SK-N-SH (cell line): ENCODE data around the gene SFR1. TPM values are rescaled to one million over a fixed set of nuclear protein-coding genes. Genes with fewer than 3 reads are reported as not detected.

Source experiments
- CTCF ChIA-PET: fragments of 300-600, 350-600 bp; formaldehyde crosslinking; extraction: SDS; loops from one replicate; lab custom pipeline; 2021; lab: Yijun Ruan, JAX
- POLR2A ChIA-PET: fragments of 350-600 bp; sonication (Branson Sonifier 250); formaldehyde crosslinking; extraction: SDS; loops from one replicate; lab custom pipeline; 2020; ENCODE audit warnings: antibody characterized with exemption, inconsistent platforms; lab: Yijun Ruan, JAX
- DNase-seq: peaks from one replicate; pipeline ENCODE4 v3.0.0; 2012
- H2AFZ ChIP-seq: fragments of 200-600 bp; sonication (generic); 2 replicates; pipeline ENCODE4 v1.8.1; 2016; ENCODE audit warnings: antibody characterized with exemption, mild to moderate bottlenecking, low read depth
- H3F3A ChIP-seq: fragments of 200-600 bp; sonication (generic); replicated peaks from 2 replicates; pipeline ENCODE3; 2016; ENCODE audit warnings: antibody characterized with exemption, mild to moderate bottlenecking; ENCODE audit not compliant: insufficient read depth
- H3K27ac ChIP-seq, 2 experiments: fragments of 200-500 bp in 1 of 2; fragments of 200-600 bp in 1 of 2; sonication (Bioruptor generic) in 1 of 2; sonication (generic), shearing (Covaris generic) in 1 of 2; 2 replicates each; pipeline versions ENCODE4 v1.5.1 to v1.6.1; 2014 to 2016; ENCODE audit warnings: low read depth in 2 of 2, inconsistent platforms in 1 of 2, low read length in 1 of 2, mild to moderate bottlenecking in 1 of 2, mixed read lengths in 1 of 2
- H3K27me3 ChIP-seq: fragments of 200-600 bp; sonication (generic), shearing (Covaris generic); 2 replicates; pipeline ENCODE4 v1.6.1; 2016; ENCODE audit warnings: mixed run types; ENCODE audit not compliant: insufficient read depth
- H3K36me3 ChIP-seq, 2 experiments: fragments of 200-500 bp in 1 of 2; fragments of 200-600 bp in 1 of 2; sonication (Bioruptor generic) in 1 of 2; sonication (generic) in 1 of 2; replicated peaks in 1 of 2; 2 replicates each; pipeline versions ENCODE3 to v1.5.1; 2014 to 2016; ENCODE audit warnings: low read length in 1 of 2, mild to moderate bottlenecking in 1 of 2; ENCODE audit not compliant: insufficient read depth in 2 of 2, control insufficient read depth in 1 of 2
- H3K4me1 ChIP-seq, 2 experiments: fragments of 200-500 bp in 1 of 2; fragments of 200-600 bp in 1 of 2; sonication (Bioruptor generic) in 1 of 2; sonication (generic), shearing (Covaris generic) in 1 of 2; 2 replicates each; pipeline versions ENCODE4 v1.5.1 to v1.6.1; 2014 to 2016; ENCODE audit warnings: low read depth in 1 of 2, low read length in 1 of 2, mixed run types in 1 of 2; ENCODE audit not compliant: insufficient read depth in 2 of 2, control insufficient read depth in 1 of 2
- H3K4me2 ChIP-seq: fragments of 200-600 bp; sonication (generic), shearing (Covaris generic); 2 replicates; pipeline ENCODE4 v1.6.1; 2017; ENCODE audit warnings: mixed run types
- H3K4me3 ChIP-seq, 2 experiments: fragments of 200-500 bp in 1 of 2; fragments of 200-600 bp in 1 of 2; sonication (Bioruptor generic) in 1 of 2; sonication (generic), shearing (Covaris generic) in 1 of 2; 2 replicates each; pipeline versions ENCODE4 v1.5.1 to v1.8.1; 2014 to 2016; ENCODE audit warnings: low read depth in 2 of 2, inconsistent platforms in 1 of 2, low read length in 1 of 2, mild to moderate bottlenecking in 1 of 2, mixed read lengths in 1 of 2, moderate library complexity in 1 of 2
- H3K79me2 ChIP-seq: fragments of 200-600 bp; sonication (generic); 2 replicates; pipeline ENCODE4 v1.8.1; 2017; ENCODE audit warnings: mild to moderate bottlenecking; ENCODE audit not compliant: insufficient read depth
- H3K9ac ChIP-seq: fragments of 200-600 bp; sonication (generic); 2 replicates; pipeline ENCODE4 v1.6.1; 2017; ENCODE audit warnings: mixed run types
- H3K9me2 ChIP-seq: fragments of 200-600 bp; sonication (generic); 2 replicates; pipeline ENCODE4 v1.6.1; 2017; ENCODE audit warnings: mixed run types
- H3K9me3 ChIP-seq: fragments of 200-600 bp; sonication (generic); 2 replicates; pipeline ENCODE4 v1.6.1; 2017; ENCODE audit warnings: mixed run types, mild to moderate bottlenecking, moderate library complexity
- H4K20me1 ChIP-seq: fragments of 200-600 bp; sonication (generic); 2 replicates; pipeline ENCODE4 v1.6.1; 2017; ENCODE audit warnings: mild to moderate bottlenecking, mixed run types; ENCODE audit not compliant: insufficient read depth
- CHD2 ChIP-seq: fragments of 150-350 bp; IDR thresholded peaks from 2 replicates; pipeline ENCODE4 v1.6.1; 2018; ENCODE audit warnings: low read length; ENCODE audit not compliant: partially characterized antibody
- CTCF ChIP-seq: fragments of 200-600 bp; sonication (generic); IDR thresholded peaks from 2 replicates; pipeline ENCODE4 v1.6.1; 2017; ENCODE audit warnings: antibody characterized with exemption, mild to moderate bottlenecking, moderate library complexity
- ELF1 ChIP-seq: IDR thresholded peaks from 2 replicates; pipeline ENCODE4 v1.4.0; 2012
- EP300 ChIP-seq, 2 experiments: IDR thresholded peaks; 2 replicates each; pipeline versions ENCODE4 v1.4.0 to v1.6.1; 2012; ENCODE audit warnings: borderline replicate concordance in 1 of 2, low read depth in 1 of 2, low read length in 1 of 2
- FOSL2 ChIP-seq: IDR thresholded peaks from 2 replicates; pipeline ENCODE4 v1.4.0; 2012; ENCODE audit warnings: low read depth, mild to moderate bottlenecking, moderate library complexity, borderline replicate concordance
- FOXJ3 ChIP-seq: sonication (generic); formaldehyde crosslinking; IDR thresholded peaks from 2 replicates; pipeline ENCODE4 v1.5.1; 2020; ENCODE audit warnings: mild to moderate bottlenecking, missing genetic modification reagents
- FOXM1 ChIP-seq: IDR thresholded peaks from 2 replicates; pipeline ENCODE4 v1.4.0; 2012; ENCODE audit warnings: low read depth, mild to moderate bottlenecking
- GABPA ChIP-seq: IDR thresholded peaks from 2 replicates; pipeline ENCODE4 v1.4.0; 2012; ENCODE audit warnings: low read depth, mild to moderate bottlenecking
- GATA2 ChIP-seq: sonication (generic); formaldehyde crosslinking; IDR thresholded peaks from 2 replicates; pipeline ENCODE4 v1.5.0; 2020; ENCODE audit warnings: mild to moderate bottlenecking, missing genetic modification reagents
- IRF3 ChIP-seq: fragments of 150-350 bp; IDR thresholded peaks from 2 replicates; pipeline ENCODE4 v1.6.1; 2016; ENCODE audit warnings: mild to moderate bottlenecking, low read depth, low read length
- JUND ChIP-seq: IDR thresholded peaks from 2 replicates; pipeline ENCODE4 v1.4.0; 2012
- MAX ChIP-seq: IDR thresholded peaks from 2 replicates; pipeline ENCODE4 v1.4.0; 2012; ENCODE audit warnings: low read depth
- MEF2A ChIP-seq: IDR thresholded peaks from 2 replicates; pipeline ENCODE4 v1.4.0; 2012; ENCODE audit warnings: low read depth, borderline replicate concordance
- NRF1 ChIP-seq: IDR thresholded peaks from 2 replicates; pipeline ENCODE4 v1.6.1; 2012; ENCODE audit warnings: low read depth, mild to moderate bottlenecking, low read length
- PBX3 ChIP-seq: IDR thresholded peaks from 2 replicates; pipeline ENCODE4; 2012
- POLR2AphosphoS5 ChIP-seq: IDR thresholded peaks from 2 replicates; pipeline ENCODE4 v1.6.1; 2012; ENCODE audit warnings: low read depth, low read length
- RCOR1 ChIP-seq: fragments of 150-350 bp; IDR thresholded peaks from 2 replicates; pipeline ENCODE4 v1.6.1; 2017; ENCODE audit warnings: antibody characterized with exemption, low read length
- REST ChIP-seq: IDR thresholded peaks from 2 replicates; pipeline ENCODE4 v1.6.1; 2012; ENCODE audit warnings: mild to moderate bottlenecking, low read depth, low read length, moderate library complexity
- RFX5 ChIP-seq: IDR thresholded peaks from 2 replicates; pipeline ENCODE4 v1.6.1; 2012; ENCODE audit warnings: mild to moderate bottlenecking, improper control_type of control experiment, low read length
- SIN3A ChIP-seq: IDR thresholded peaks from 2 replicates; pipeline ENCODE4 v1.6.1; 2012; ENCODE audit warnings: low read depth, mild to moderate bottlenecking, low read length, moderate library complexity, borderline replicate concordance
- SMC3 ChIP-seq: IDR thresholded peaks from 2 replicates; pipeline ENCODE4 v1.6.1; 2012; ENCODE audit warnings: low read depth, low read length, improper control_type of control experiment
- TAF1 ChIP-seq: IDR thresholded peaks from 2 replicates; pipeline ENCODE4 v1.6.1; 2012; ENCODE audit warnings: low read depth, mild to moderate bottlenecking, low read length, moderate library complexity, borderline replicate concordance
- TCF12 ChIP-seq: IDR thresholded peaks from 2 replicates; pipeline ENCODE4 v1.4.0; 2012
- TEAD4 ChIP-seq: IDR thresholded peaks from 2 replicates; pipeline ENCODE4 v1.4.0; 2012; ENCODE audit warnings: mild to moderate bottlenecking, borderline replicate concordance; ENCODE audit not compliant: insufficient read depth
- USF1 ChIP-seq: IDR thresholded peaks from 2 replicates; pipeline ENCODE4 v1.4.0; 2012; ENCODE audit warnings: low read depth, borderline replicate concordance
- YY1 ChIP-seq: IDR thresholded peaks from 2 replicates; pipeline ENCODE4 v1.4.0; 2012; ENCODE audit warnings: low read depth, mild to moderate bottlenecking
- WGBS: methylation state at CpG from one replicate; pipeline ENCODE4 v1.1.6; 2017; ENCODE audit warnings: low lambda C conversion rate; 5-methylcytosine and 5-hydroxymethylcytosine counted together
- polyA plus RNA-seq, 3 experiments: library from polyadenylated mRNA; depleted of rRNA; stranded (reverse); fragments of >200 nt; gene quantifications; 2 replicates each; pipeline ENCODE4 v1.2.3, GENCODE V29; 2012

Gene SFR1
- polyA plus RNA-seq, 1 of the 3 experiments (the other 2 are of a cell fraction): 1.5 TPM

GRCh38 chr10:104120903-104121484 lies 977 bp upstream of the SFR1 start:
- peak; percentile 58 for DNase-seq
- no peaks in the 10 kb centered on the region for H4K20me1 ChIP-seq
- ChIA-PET CTCF (interaction anchor here (0.6 to 5.2 kb wide), 33 partner anchors 8 to 567 kb away, joined by 3 to 44 read pairs (median 4); partner anchors contain the start of genes GSTO1 and SLK), POLR2A (interaction anchor here (0.9 to 1.7 kb wide), 8 partner anchors 9 to 154 kb away, joined by 3 to 6 read pairs (median 3); partner anchors contain the start of genes CFAP43 and SLK)
- no peaks in the 10 kb centered on the region for H3K9me2 ChIP-seq
- H3K4me3 ChIP-seq: peak overlapping the region; percentile 78 to 86
- H2AFZ ChIP-seq: peak overlapping the region; percentile 93
- WGBS: 2% methylated on average over 22 of the region's 28 CpGs
- peak overlapping the region; percentile 99 to 100 for H3K27ac ChIP-seq
- H3K4me1 ChIP-seq: peaks cover 0 to 11% of the 10 kb centered on the region in 2 experiments; a peak in 3 of 4 replicates
- peak overlapping the region; percentile 95 for H3K4me2 ChIP-seq
- H3K9ac ChIP-seq: peak overlapping the region; percentile 100
- no peaks in the 10 kb centered on the region for H3K27me3 ChIP-seq
- peaks cover 12% of the 10 kb centered on the region for H3F3A ChIP-seq
- peaks cover 0 to 6% of the 10 kb centered on the region in 2 experiments for H3K36me3 ChIP-seq
- H3K9me3 ChIP-seq: no peaks in the 10 kb centered on the region
- H3K79me2 ChIP-seq: no peaks in the 10 kb centered on the region
- no peak for TF ChIP-seq GABPA
- TF ChIP-seq SMC3: no peak
- TF ChIP-seq TEAD4: no peak
- no peak for TF ChIP-seq FOXJ3
- no peak for TF ChIP-seq JUND
- 0 out of 2 replicates have a peak, but pooled peaks have one; percentile 15 for TF ChIP-seq RCOR1
- TF ChIP-seq MAX: peak; percentile 69
- peak; percentile 12; the same call in 1 of the 2 replicates for TF ChIP-seq POLR2AphosphoS5
- TF ChIP-seq SIN3A: no peak
- no peak for TF ChIP-seq IRF3
- TF ChIP-seq FOXM1: no peak
- TF ChIP-seq CTCF: no peak
- TF ChIP-seq TAF1: peak; percentile 33; the same call in 1 of the 2 replicates
- peak in 1 of 2 experiments; percentile 12; a peak in 1 of 4 replicates for TF ChIP-seq EP300 (IDR thresholded peaks at IDR 0.05; ENCODE audit: borderline replicate concordance in 1 of 2, low read depth in 1 of 2, low read length in 1 of 2)
- peak; percentile 36; the same call in 1 of the 2 replicates for TF ChIP-seq YY1
- TF ChIP-seq REST: no peak
- TF ChIP-seq RFX5: no peak
- no peak for TF ChIP-seq TCF12
- no peak for TF ChIP-seq NRF1
- peak; percentile 76; the same call in 1 of the 2 replicates for TF ChIP-seq USF1
- no peak for TF ChIP-seq GATA2 (CRISPR knock-in tag)
- peak; percentile 3; the same call in 1 of the 2 replicates for TF ChIP-seq FOSL2
- 0 out of 2 replicates have a peak, but pooled peaks have one; percentile 6 for TF ChIP-seq PBX3
- no peak for TF ChIP-seq ELF1
- TF ChIP-seq MEF2A: no peak
- TF ChIP-seq CHD2: no peak
